GM18520 (cell line): ENCODE results near the gene NEO1.

Experiments
- ATAC-seq: cut with Tn5 transposase; IDR thresholded peaks from one replicate; pipeline ENCODE4 v1.9.1; 2021; ENCODE audit not compliant: unreplicated experiment

Gene NEO1

DNA sequence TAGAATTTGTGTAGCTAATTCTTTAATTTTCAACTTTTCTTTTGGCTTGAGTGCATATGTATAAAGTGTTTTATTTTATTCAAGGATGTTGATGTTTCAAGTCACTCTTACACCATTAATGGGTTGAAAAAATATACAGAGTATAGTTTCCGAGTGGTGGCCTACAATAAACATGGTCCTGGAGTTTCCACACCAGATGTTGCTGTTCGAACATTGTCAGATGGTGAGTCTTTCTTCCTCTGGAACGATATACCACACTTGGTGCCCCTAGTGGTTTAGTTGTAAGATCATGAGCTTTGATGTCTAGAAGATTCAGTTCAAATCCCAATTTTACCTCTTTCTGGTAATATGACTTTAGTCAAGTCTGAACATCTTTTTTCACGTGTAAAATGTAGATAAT lies 197.2 kb downstream of the NEO1 start:
- no peak for ATAC-seq

DNA sequence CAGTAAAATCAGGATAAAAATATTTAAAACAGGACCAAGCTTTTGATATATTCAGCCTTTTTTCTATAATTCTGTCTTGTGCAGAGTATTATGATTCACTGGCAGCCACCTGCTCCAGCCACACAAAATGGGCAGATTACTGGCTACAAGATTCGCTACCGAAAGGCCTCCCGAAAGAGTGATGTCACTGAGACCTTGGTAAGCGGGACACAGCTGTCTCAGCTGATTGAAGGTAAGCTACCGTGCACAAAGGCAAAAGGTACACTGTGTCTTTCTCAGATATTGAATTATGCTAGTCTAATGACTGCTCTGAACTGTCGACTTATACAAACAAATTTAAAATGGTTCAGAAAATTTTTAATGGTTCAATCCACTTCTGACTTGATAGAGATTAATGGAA lies 202.3 kb downstream of the NEO1 start:
- no peak for ATAC-seq

DNA sequence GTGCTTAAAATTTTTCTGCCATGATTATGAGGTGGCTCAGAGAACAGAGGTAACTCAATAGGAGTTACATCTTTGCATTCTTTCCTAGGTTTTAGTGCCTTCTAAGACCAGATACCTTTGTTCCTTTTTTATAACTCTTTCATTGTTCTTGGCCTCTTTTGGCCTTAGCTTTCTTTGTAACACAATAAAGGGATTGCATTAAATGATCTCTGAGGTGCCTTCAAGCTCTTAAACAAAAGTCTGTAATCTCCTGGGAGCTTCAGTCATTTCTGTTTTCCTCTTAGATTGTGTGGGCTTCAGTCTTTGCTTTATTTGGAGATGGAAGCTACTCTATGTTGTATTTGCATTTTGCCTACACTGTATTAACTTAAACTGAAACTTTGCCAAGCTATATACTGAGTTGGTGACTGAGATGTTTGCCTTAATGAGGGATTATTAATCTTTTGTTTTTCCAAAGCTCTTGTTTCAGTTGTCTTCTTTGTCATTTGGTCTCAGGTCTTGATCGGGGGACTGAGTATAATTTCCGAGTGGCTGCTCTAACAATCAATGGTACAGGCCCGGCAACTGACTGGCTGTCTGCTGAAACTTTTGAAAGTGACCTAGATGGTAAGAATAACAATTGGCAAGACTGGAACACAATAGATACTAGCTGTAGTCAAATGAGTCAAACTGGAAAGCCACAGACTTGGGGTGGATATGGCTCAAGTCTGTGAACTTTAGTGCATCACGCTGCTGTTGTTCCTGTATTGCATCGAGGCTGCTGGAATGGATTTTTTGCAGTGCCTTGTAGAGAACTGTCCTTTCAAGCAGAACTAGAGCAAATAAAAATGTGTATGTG lies 206.2 kb downstream of the NEO1 start:
- no peak for ATAC-seq

DNA sequence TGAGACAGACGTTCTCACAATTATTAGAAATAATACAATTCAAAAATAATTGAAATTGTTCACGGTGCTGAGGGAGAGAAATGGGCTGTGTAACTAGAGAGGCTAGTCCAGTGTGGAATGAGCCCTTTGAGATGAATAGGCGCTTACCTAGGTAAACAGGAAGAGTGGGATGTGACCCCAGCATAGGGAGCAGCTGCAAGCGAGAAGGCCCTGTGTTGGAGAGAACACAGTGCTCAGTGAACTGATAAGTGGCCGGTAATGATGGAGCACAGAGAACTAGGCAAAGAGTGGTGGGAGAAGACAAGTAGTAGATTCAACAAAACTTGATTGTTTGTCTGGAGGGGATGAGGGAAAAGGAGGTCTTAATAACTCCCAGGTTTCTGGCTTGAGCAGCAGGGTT lies 212.6 kb downstream of the NEO1 start:
- no peak for ATAC-seq

DNA sequence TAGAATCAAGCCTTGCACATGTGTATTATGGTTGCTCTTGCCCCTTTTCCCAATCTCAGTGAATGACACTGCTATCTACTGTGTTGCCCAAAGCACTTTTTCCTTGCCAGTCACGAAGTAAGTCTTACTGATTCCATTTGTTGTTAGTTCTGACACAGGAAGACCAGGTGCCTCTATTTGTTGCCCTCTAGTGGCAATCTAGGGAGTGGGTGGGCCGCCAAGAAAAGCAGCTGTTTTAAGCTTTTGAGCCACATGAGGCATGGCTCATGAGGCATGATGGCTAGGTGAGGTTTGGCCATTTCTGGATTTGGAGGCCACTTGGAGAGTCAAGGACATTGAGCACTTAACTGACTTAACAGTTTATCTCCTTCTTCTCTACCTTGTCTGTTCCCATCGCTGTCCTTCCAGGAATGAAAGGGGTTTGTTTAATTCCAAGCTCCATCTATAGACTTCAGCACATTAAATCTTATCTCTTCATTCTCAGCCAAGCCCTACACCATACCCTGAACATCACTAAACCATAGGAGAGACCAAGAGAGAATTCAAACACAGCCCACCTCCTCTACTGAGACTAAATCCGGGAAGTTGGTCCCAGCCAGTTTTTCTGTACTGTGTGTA lies 213.4 kb downstream of the NEO1 start:
- no peak for ATAC-seq

DNA sequence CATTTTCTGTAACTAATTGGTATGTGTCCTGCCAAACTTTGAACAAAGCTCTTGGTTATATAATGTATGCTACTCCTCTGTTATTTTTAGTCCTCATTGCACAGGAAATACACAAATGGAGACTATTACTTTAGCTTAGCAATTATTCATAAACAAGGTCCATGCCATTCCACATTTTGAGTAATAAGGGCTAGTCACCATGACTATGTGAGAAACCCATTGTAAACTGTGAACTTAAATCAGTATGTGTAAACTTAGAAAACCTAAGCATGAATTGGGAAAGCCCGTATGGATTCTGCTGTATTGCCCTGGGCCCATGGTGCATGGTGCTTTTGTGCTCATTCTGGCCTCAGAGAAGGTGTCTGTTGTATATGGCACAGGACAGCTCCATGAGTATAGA lies 216.2 kb downstream of the NEO1 start:
- ATAC-seq = no peak

DNA sequence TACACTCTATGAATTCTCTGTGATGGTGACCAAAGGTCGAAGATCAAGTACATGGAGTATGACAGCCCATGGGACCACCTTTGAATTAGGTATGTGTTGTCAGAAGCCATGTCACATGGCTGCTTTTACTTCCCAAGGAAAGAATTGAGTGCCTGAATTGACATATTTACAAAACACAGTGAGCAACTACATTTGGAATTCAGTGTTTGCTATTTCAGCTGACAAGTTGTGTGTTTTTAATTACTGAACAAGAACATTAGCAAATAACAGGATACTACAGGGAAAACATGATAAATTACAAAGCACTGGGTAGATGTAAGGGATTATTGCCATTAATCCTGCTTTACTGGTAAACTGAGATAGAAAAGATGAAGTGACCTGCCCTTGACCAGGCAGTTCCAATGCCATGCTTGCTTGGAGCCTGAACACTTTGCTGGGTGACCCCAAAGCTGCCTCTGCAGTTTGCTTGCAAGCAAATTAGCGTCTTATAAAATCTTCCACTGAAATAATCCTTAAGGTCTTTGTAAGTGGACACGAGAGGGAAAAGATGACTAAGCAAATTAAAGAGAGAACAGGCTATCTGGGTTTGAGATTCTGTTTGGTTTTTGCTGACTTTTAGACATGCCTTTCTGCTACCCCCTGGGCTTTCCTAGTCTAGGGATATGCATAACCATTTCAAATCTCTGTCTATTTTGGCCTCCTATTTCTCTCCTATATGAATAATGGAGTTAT lies 218.3 kb downstream of the NEO1 start:
- no peak for ATAC-seq

DNA sequence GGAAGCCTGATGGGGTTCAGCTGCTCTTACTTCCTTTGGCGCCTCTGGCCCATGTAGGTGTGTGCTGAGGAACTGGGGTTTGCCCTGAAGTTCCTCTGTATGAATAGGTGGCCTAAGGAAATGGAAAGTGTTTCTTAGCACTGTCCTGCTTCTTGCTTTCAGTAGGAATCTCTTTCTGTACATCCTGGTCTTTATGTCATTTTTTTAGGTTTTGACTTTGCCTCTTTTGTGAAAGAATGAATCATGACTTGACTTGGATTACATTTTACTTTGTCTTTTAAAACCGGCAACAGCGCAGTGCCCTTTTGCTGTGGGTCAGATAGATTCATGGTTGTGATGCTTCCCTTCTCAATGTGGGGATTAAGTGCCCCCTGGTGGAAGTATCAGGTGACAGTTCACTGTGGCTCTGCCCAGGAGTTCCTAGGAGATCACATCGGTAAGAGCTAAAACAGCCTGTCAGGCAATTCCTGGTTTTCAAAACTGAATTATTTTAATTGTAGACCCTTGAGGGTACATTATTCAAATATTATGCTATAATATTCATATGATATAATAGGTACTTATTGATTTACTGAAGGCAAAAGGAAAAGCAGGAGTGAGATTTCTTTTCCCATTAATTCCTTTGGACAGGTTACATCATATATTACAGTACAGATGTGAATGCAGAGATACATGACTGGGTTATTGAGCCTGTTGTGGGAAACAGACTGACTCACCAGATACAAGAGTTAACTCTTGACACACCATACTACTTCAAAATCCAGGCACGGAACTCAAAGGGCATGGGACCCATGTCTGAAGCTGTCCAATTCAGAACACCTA lies 221.1 kb downstream of the NEO1 start:
- ATAC-seq = no peak

DNA sequence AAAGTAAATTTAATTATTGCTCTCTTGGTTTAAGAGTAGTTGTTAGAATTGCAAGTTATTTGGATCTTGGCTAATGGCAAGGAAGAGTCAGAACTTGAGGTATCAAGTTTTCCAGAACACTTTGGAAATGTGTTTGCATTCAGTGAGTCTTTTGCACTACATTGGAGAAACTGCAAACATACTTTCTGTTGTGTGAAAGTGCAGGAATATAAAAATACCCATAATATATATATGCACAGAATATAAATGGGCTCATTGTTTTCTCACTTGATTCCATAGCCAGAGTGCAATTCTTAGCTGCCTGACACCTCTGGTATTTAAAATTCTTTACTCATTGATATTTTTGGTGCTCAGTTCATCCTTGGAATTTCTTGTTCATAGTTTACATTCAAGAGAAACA lies 223.6 kb downstream of the NEO1 start:
- no peak for ATAC-seq

DNA sequence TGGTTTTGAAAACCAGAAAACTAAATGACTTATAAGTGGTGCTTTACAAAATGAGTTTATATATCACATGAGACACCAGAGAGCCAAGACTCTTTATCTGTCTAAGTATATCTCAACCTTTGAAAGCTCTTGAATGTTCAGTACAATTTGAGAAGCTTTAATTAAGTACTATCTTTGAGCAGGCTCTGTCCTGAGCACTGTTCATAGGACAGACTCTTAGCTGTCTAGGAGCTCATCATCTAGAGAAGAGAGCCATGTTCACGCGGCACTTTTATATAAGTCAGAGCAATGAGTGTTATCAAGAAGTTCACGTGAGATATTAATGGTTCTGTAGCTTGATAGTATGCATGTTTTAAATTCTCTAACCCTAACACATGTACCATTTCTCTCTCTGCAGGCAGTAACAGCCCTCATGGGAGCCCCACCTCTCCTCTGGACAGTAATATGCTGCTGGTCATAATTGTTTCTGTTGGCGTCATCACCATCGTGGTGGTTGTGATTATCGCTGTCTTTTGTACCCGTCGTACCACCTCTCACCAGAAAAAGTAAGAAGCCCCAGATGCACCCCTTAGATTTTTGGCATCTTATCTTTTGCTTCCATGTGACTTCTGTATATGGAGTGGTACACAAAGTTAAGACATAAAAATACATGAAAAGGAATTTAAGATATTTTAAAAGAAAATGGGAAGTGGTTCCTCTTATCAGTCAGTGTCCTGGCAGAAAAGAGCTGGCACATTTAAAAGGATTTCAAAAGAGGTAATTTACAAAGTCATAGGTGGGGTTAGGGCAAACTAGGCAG lies 230.5 kb downstream of the NEO1 start:
- no peak for ATAC-seq

DNA sequence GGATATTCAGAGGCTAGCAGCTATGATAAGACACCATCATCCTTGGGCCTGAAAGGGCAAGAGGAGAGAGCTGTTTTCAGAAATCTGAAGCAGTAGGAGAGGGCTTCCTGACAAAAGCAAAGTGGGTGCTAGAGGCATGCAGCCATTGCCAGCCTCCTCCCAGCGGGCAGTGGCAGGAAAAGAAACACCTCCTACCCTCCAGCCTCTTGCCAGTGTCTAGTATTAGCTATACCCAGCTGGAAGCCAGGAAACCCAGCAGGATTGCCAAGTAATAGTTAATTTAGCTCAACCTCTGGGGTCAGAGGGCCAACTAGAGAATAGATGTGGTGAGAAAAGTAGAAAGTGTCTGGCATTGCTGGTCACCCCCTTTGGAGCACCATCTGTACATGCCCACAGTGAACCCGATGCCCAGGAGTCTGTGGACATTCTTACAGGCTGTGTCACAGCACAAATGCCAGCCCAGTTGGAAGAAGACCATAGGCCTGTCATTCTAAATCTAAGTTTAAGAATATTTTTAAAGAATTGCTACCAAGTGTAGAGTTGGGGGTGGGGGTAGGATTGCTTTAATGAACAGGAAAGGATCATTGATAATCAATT lies 231.2 kb downstream of the NEO1 start:
- no peak for ATAC-seq

DNA sequence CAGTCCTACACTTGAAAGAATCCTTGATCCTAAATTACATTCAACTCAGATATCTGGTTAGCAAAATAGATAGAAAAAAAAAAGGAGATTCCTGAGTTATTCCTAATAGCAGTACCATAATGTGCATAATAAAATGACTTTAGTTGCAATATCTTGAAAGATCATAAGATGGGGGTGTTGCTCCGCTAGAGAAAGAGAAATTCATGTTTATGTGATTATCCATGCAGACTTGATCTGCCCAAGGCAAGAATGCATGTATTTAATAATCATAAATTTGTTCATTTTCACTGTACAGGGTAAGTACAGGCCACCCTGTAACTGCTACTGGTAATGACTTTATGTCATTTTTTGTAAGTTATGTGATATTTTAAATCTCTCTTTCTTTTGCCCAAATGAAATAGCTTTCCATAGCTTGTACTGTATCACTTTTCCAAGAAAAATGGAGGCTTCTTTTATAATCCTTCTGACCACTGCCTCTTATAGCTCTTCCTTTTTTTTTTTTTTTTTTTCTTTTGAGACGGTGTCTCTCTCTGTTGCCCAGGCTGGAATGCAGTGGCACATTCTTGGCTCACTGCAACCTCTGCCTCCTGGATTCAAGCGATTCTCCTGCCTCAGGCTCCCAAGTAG lies 231.9 kb downstream of the NEO1 start:
- no peak for ATAC-seq

DNA sequence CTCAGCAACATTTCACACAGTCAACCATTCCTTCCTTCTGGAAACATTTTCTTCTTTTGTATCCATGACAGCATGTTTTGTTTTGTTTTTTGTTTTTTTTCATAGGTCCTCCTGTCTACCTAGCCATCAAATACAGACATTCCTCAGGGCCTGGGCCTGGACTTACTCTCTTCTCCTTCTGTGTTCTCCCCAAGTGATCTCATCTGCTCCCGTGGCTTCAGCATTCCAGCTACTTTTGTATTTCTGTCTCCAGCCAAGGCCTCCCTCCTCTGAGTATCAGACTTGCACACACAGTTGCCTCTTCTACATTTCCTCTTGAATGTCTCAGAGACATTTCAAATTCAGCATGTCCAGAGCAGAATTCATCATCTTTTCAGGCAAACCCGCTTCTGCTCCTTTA lies 234.0 kb downstream of the NEO1 start:
- no peak for ATAC-seq

DNA sequence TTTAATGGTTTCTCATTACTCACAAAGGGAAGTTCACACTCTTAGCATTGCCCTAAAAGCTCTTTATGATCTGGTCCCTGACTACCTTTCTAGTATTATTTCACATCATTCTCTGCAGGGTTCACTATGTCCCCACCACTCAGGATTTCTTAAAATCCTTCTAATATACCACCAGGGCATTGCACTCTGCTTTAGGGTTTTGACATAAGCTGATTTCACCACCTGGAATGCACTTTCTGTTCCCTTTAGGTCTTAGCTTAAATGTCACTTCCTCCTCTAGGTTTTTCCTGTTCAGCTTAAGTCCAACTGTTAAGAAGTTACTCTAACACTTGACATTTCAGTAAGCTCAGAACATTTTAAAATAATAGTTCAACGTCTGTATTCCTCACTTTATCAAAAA lies 234.8 kb downstream of the NEO1 start:
- no peak for ATAC-seq

DNA sequence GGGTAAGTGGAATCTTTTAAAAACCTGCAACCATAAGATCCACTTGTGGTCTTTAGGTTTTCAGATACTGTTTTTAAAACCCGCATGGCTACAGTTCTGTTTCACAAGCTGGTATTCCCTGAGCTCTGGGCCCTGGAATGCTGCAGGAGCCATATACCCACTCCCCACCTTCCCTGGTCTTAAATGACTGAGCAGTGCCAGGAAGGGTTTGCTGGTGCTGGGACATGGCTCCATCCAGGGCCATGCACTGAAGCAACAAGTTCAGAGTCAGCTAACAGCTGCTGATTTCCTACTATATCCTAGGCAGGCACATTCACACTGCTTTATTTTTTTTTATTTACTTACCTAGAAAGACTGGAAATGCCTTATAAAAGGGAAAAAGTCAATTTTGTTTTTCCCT lies 239.2 kb downstream of the NEO1 start:
- ATAC-seq = no peak

DNA sequence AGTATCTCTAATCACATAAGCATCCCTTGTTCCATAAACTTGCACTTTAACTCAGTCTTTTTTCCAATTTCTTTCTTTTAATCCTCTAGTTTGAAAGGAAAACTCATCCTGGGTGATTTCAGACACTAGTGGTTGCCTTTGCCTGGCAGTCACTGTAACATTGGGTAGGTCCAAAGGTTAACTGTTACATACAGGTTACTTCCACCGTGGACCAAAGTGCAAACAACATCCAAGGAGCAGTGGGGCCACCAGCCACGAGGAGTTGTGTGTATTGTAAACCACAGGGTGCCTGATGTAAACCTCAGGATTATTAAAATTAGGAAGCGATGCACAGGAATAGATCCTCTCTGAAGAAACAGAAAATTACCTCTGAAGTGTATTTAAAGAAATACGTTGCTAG lies 241.5 kb downstream of the NEO1 start:
- ATAC-seq = no peak

DNA sequence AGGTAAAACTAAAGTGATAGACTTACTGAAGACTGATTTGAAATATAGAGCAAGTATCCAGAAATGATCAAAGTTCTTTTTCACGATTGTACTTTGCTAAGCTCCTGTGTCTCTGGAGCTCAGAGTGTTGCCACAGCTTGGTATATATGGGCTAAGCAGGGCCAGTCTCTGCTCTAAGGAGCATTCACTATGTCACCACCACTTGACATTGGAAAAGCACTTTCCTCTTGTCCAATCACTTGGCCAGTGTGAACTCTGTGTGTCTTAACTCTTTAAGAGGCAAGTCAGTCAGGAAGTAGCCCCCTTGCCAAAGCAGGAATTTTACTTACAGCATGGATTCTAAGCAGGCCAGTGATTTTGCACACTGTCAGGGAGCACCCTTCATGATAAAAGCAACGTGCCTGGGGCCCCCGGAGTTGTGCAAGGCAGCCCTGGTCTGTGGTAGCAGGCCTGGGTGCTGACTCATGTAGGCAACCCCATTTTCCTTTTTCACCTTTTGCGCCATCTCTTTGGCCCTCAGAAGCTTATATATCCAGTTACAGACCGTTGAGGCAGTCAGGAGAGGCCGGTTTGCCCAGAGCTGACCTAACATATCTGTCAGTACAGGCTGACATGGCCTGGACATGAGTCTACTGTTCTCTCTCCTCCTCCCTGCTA lies 243.5 kb downstream of the NEO1 start:
- ATAC-seq = no peak

DNA sequence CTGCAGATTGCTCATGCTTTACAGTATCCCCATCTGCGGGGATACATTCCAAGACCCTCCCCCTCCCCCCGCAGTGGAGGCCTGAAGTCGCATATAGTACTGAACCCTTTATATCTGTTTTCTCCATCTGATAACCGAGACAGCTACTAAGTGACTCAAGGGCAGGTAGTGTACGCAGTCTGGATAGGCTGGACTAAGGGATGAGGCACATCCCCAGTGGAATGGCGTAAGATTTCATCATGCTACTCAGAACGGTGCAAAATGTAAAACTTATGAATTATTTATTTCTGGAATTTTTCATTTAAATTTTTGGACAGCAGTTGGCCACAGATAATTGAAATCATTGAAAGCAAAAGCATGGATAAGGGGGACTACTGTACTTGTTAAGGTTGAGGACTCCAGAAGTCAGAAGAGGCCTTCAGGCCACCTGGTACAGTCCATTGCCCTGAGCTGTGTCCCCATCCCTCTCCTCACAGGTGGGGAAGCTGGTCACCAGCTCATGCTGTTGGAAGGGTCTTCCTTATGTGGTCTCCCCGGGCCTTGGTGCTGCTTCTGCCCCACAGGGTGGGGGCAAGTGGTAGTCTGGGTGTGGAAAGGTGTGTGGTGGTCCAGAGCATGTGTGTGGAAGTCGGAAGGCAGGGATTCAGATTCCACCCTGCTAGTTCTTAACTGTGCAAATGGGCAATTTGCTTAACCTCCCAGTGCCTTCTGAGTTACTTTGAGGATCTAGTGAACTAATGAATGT lies 244.5 kb downstream of the NEO1 start:
- ATAC-seq = no peak
